H9 (cell line): Measurements from ENCODE around the gene CRACR2A. TPM values are rescaled to one million over a fixed set of nuclear protein-coding genes. Genes with fewer than 3 reads are reported as not detected.

Source experiments
- DNase-seq: peaks from one replicate; pipeline ENCODE4 v3.0.0-alpha.2; 2017
- H2AFZ ChIP-seq: one replicate; pipeline ENCODE4 v1.6.1; 2013; ENCODE audit warnings: mild to moderate bottlenecking, low read length, control low read depth, moderate library complexity
- H2AK5ac ChIP-seq: 2 replicates; pipeline ENCODE4 v1.6.1; 2013; ENCODE audit warnings: low read length, control low read depth, mixed read lengths; ENCODE audit not compliant: insufficient read length
- H2BK120ac ChIP-seq: one replicate; pipeline ENCODE4 v1.6.1; 2013; ENCODE audit warnings: low read depth, mild to moderate bottlenecking, low read length, control low read depth, inconsistent platforms; ENCODE audit not compliant: poor library complexity, severe bottlenecking
- H2BK12ac ChIP-seq: 2 replicates; pipeline ENCODE4 v1.6.1; 2013; ENCODE audit warnings: low read length, control low read depth, mixed read lengths, low read depth; ENCODE audit not compliant: insufficient read length
- H2BK15ac ChIP-seq: 2 replicates; pipeline ENCODE4 v1.6.1; 2013; ENCODE audit warnings: low read depth, low read length, control low read depth
- H2BK20ac ChIP-seq: one replicate; pipeline ENCODE4 v1.6.1; 2013; ENCODE audit warnings: low read depth, mild to moderate bottlenecking, low read length, control low read depth, inconsistent platforms; ENCODE audit not compliant: poor library complexity, severe bottlenecking
- H2BK5ac ChIP-seq: 2 replicates; pipeline ENCODE4 v1.6.1; 2013; ENCODE audit warnings: low read length, control low read depth, mixed read lengths; ENCODE audit not compliant: insufficient read length
- H3K14ac ChIP-seq: 2 replicates; pipeline ENCODE4 v1.6.1; 2013; ENCODE audit warnings: low read length, control low read depth; ENCODE audit not compliant: insufficient read depth
- H3K18ac ChIP-seq: 2 replicates; pipeline ENCODE4 v1.6.1; 2013; ENCODE audit warnings: low read depth, mild to moderate bottlenecking, mixed read lengths, low read length, control low read depth; ENCODE audit not compliant: insufficient read length
- H3K23ac ChIP-seq: 2 replicates; pipeline ENCODE4 v1.6.1; 2013; ENCODE audit warnings: low read length, control low read depth, mixed read lengths, low read depth; ENCODE audit not compliant: insufficient read length
- H3K23me2 ChIP-seq: 2 replicates; pipeline ENCODE4 v1.6.1; 2013; ENCODE audit warnings: low read depth, mild to moderate bottlenecking, mixed read lengths, low read length, control low read depth; ENCODE audit not compliant: insufficient read length, poor library complexity, severe bottlenecking
- H3K27ac ChIP-seq: 2 replicates; pipeline ENCODE4 v1.5.1; 2013; ENCODE audit warnings: low read length, control low read depth, mixed read lengths, low read depth; ENCODE audit not compliant: insufficient read length
- H3K27me3 ChIP-seq: 2 replicates; pipeline ENCODE4 v1.6.1; 2013; ENCODE audit warnings: low read length, control low read depth, inconsistent platforms; ENCODE audit not compliant: insufficient read depth
- H3K4ac ChIP-seq: 2 replicates; pipeline ENCODE4 v1.6.1; 2013; ENCODE audit warnings: low read depth, mild to moderate bottlenecking, control low read depth, inconsistent platforms, low read length, moderate library complexity
- H3K4me1 ChIP-seq: 2 replicates; pipeline ENCODE4 v1.6.1; 2013; ENCODE audit warnings: low read length, control low read depth, inconsistent platforms; ENCODE audit not compliant: insufficient read depth
- H3K4me2 ChIP-seq: 2 replicates; pipeline ENCODE4 v1.6.1; 2013; ENCODE audit warnings: low read length, control low read depth, mixed read lengths; ENCODE audit not compliant: insufficient read length, insufficient read depth
- H3K56ac ChIP-seq: 2 replicates; pipeline ENCODE4 v1.6.1; 2013; ENCODE audit warnings: low read depth, mild to moderate bottlenecking, mixed read lengths, low read length, control low read depth; ENCODE audit not compliant: insufficient read length
- H3K79me1 ChIP-seq: 2 replicates; pipeline ENCODE4 v1.6.1; 2013; ENCODE audit warnings: low read depth, mild to moderate bottlenecking, moderate library complexity, low read length, control low read depth, inconsistent platforms; ENCODE audit not compliant: insufficient read depth, poor library complexity, severe bottlenecking
- H3K79me2 ChIP-seq: 2 replicates; pipeline ENCODE4 v1.6.1; 2013; ENCODE audit warnings: low read length, control low read depth, inconsistent platforms; ENCODE audit not compliant: insufficient read depth
- H3K9ac ChIP-seq: 2 replicates; pipeline ENCODE4 v1.6.1; 2013; ENCODE audit warnings: low read length, control low read depth, mixed read lengths; ENCODE audit not compliant: insufficient read length; ENCODE audit errors: extremely low read depth
- H3K9me3 ChIP-seq: one replicate; pipeline ENCODE4 v1.6.1; 2013; ENCODE audit warnings: low read depth, low read length, inconsistent platforms; ENCODE audit not compliant: control insufficient read depth
- H3T11ph ChIP-seq: one replicate; pipeline ENCODE4 v1.6.1; 2013; ENCODE audit warnings: mild to moderate bottlenecking, low read length, control low read depth, inconsistent platforms
- H4K20me1 ChIP-seq: one replicate; pipeline ENCODE4 v1.6.1; 2013; ENCODE audit not compliant: control insufficient read depth, insufficient read length, insufficient read depth
- H4K5ac ChIP-seq: 2 replicates; pipeline ENCODE4 v1.6.1; 2013; ENCODE audit warnings: low read depth, mild to moderate bottlenecking, mixed read lengths, low read length, control low read depth; ENCODE audit not compliant: insufficient read length
- H4K8ac ChIP-seq: replicated peaks from 2 replicates; pipeline ENCODE4 v1.6.1; 2013; ENCODE audit warnings: low read length, control low read depth, mixed read lengths, low read depth; ENCODE audit not compliant: insufficient read length
- H4K91ac ChIP-seq: 2 replicates; pipeline ENCODE4 v1.6.1; 2013; ENCODE audit warnings: low read depth, mild to moderate bottlenecking, moderate library complexity, mixed read lengths, low read length, control low read depth; ENCODE audit not compliant: insufficient read length
- H3K27ac Mint-ChIP-seq, 3 experiments: 2 replicates in 2 of 3; 3 replicates in 1 of 3; pipeline ENCODE4 v1.8.0; 2020 to 2021; ENCODE audit warnings: mixed read lengths in 3 of 3, mild to moderate bottlenecking in 1 of 3, moderate library complexity in 1 of 3
- H3K27me3 Mint-ChIP-seq: 2 replicates; pipeline ENCODE4 v1.8.0; 2021; ENCODE audit warnings: low read depth, mild to moderate bottlenecking, moderate library complexity, mixed read lengths
- H3K36me3 Mint-ChIP-seq, 3 experiments: 2 replicates in 2 of 3; 3 replicates in 1 of 3; pipeline ENCODE4 v1.8.0; 2020 to 2021; ENCODE audit warnings: low read depth in 3 of 3, mixed read lengths in 3 of 3; ENCODE audit not compliant: insufficient read depth in 1 of 3
- H3K4me1 Mint-ChIP-seq, 2 experiments: 2 replicates each; pipeline ENCODE4 v1.8.0; 2020; ENCODE audit warnings: mixed read lengths in 2 of 2
- H3K4me3 Mint-ChIP-seq, 2 experiments: 2 replicates in 1 of 2; 3 replicates in 1 of 2; pipeline ENCODE4 v1.8.0; 2020 to 2021; ENCODE audit warnings: mild to moderate bottlenecking in 2 of 2, mixed read lengths in 2 of 2, moderate library complexity in 1 of 2
- H3K9me3 Mint-ChIP-seq, 2 experiments: 2 replicates in 1 of 2; 3 replicates in 1 of 2; pipeline ENCODE4 v1.8.0; 2020; ENCODE audit warnings: mild to moderate bottlenecking in 2 of 2, mixed read lengths in 2 of 2, moderate library complexity in 1 of 2
- WGBS: extraction: QIAGEN DNeasy Blood & Tissue Kit; methylation state at CpG from one replicate; pipeline ENCODE4 v1.1.7; 2013; ENCODE audit warnings: missing lambda C conversion rate, low lambda C conversion rate, mixed read lengths; ENCODE audit not compliant: insufficient read length; ENCODE audit errors: extremely low coverage; 5-methylcytosine and 5-hydroxymethylcytosine counted together
- total RNA-seq: library from RNA; stranded (reverse); gene quantifications from 2 replicates; pipeline ENCODE4 v1.2.1, GENCODE V29; 2021
- TF ChIP-seq, protein P1 (sequence below): fragments of 200-600 bp; sonication (generic); conservative IDR thresholded peaks from 3 replicates; pipeline ENCODE4 v1.8.0; 2021; ENCODE audit warnings: antibody characterized with exemption, mild to moderate bottlenecking

The CRACR2A gene
- total RNA-seq, 1 experiment from 2014 or later = 2.0 TPM

DNA sequence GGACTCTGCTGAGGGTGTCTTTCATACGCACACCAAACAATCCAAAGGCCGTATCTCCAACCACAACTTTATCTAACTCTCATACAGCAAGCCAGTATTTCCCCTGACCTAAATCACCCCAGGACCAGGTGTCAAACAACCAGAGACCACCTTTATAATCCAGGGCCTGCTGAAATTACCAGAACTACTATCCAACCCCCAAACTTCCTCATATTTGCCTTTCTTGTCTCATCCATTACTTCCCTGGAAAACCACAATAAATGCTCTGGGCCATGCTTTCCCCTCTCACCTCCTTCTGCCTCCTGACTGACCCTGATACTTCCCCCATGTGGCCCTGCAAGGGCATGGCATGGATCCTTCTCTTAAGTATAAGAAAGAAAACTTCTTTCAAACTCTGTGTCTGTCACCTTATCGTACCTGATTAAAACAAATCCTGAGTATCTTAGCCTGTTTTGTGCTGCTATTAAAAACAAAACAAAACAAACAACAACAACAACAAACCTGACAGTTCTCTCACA is 44.7 kb upstream of the CRACR2A start:
- H3K23ac ChIP-seq = no peak overlapping the region
- no peak overlapping the region for H2BK120ac ChIP-seq
- no peaks in the 10 kb centered on the region for H3K9me3 ChIP-seq
- H4K8ac ChIP-seq = no peak overlapping the region
- TF ChIP-seq, protein P1, sequence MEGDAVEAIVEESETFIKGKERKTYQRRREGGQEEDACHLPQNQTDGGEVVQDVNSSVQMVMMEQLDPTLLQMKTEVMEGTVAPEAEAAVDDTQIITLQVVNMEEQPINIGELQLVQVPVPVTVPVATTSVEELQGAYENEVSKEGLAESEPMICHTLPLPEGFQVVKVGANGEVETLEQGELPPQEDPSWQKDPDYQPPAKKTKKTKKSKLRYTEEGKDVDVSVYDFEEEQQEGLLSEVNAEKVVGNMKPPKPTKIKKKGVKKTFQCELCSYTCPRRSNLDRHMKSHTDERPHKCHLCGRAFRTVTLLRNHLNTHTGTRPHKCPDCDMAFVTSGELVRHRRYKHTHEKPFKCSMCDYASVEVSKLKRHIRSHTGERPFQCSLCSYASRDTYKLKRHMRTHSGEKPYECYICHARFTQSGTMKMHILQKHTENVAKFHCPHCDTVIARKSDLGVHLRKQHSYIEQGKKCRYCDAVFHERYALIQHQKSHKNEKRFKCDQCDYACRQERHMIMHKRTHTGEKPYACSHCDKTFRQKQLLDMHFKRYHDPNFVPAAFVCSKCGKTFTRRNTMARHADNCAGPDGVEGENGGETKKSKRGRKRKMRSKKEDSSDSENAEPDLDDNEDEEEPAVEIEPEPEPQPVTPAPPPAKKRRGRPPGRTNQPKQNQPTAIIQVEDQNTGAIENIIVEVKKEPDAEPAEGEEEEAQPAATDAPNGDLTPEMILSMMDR = peak; percentile 58
- H2BK20ac ChIP-seq = no peak overlapping the region
- H4K5ac ChIP-seq = no peak overlapping the region
- no peak overlapping the region for H3K4ac ChIP-seq
- no peaks in the 10 kb centered on the region for H3K79me2 ChIP-seq
- H3K27ac ChIP-seq = no peak overlapping the region
- H3K14ac ChIP-seq = no peak overlapping the region
- no peak overlapping the region for H2AFZ ChIP-seq
- no peak overlapping the region for H3T11ph ChIP-seq
- H4K91ac ChIP-seq = no peak overlapping the region
- peaks cover 3% of the 10 kb centered on the region; the same call in 1 of the 2 replicates for H3K4me1 ChIP-seq
- H3K36me3 Mint-ChIP-seq = peaks cover 0 to 14% (median 6%) of the 10 kb centered on the region in 3 experiments; a peak in 4 of 7 replicates
- no peak overlapping the region for H2BK15ac ChIP-seq
- H3K27me3 ChIP-seq = no peaks in the 10 kb centered on the region
- no peak overlapping the region for H3K9ac ChIP-seq
- no peak overlapping the region for H3K56ac ChIP-seq
- no peaks in the 10 kb centered on the region for H4K20me1 ChIP-seq
- H2BK5ac ChIP-seq = no peak overlapping the region
- peaks cover 12 to 14% of the 10 kb centered on the region in 2 experiments for H3K4me1 Mint-ChIP-seq
- no peaks in the 10 kb centered on the region for H3K27me3 Mint-ChIP-seq
- DNase-seq = no peak
- no peaks in the 10 kb centered on the region; a peak in 1 of 5 replicates for H3K9me3 Mint-ChIP-seq
- no peak overlapping the region for H2BK12ac ChIP-seq
- H3K4me2 ChIP-seq = no peak overlapping the region
- no peak overlapping the region for H2AK5ac ChIP-seq
- H3K79me1 ChIP-seq = no peaks in the 10 kb centered on the region
- peak overlapping the region in 1 of 3 experiments; percentile 1; a peak in 1 of 7 replicates for H3K27ac Mint-ChIP-seq
- H3K18ac ChIP-seq = no peak overlapping the region
- H3K4me3 Mint-ChIP-seq = no peak overlapping the region
- H3K23me2 ChIP-seq = no peaks in the 10 kb centered on the region
- no CpG with 5 or more reads among the region's 3 CpGs for WGBS
